ENCODE results near the gene LRRC40. TPM values are rescaled to one million over a fixed set of nuclear protein-coding genes. Genes with fewer than 3 reads are reported as not detected.
"Not testable (repeated sequence)": the region's sequence is repeated elsewhere in the genome, so short reads cannot be mapped to it uniquely, and the experiment has no call there.

Gene LRRC40
- total RNA-seq, 1 donor from 2014 or later: 19.9 TPM

DNA sequence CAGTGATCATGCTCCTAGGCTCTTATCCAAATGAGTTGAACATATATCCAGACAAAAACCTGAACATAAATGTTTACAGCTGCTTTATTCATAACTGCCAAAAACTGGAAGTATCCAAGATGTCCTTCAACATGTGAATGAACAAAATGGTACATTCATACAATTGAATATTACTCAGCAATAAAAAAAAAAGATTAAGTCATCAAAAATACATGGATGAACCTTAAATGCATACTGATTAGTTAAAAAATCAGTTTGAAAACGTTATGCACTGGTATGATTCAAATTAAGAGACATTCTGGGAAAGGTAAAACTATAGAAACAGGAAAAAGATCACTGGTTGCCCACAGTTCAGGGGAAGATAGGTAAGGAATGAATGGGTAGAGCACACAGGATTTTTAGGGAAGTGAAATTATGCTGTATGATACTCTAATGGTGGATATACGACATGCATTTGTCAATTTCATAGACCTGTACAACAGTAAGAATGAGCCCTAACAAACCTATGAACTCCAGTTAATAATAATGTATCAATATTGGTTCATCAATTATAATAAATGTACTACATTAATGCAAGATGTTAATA, 3.1 kb downstream of the LRRC40 start:
- no peak for DNase-seq (ENCODE audit: low read depth in 2 of 2)

DNA sequence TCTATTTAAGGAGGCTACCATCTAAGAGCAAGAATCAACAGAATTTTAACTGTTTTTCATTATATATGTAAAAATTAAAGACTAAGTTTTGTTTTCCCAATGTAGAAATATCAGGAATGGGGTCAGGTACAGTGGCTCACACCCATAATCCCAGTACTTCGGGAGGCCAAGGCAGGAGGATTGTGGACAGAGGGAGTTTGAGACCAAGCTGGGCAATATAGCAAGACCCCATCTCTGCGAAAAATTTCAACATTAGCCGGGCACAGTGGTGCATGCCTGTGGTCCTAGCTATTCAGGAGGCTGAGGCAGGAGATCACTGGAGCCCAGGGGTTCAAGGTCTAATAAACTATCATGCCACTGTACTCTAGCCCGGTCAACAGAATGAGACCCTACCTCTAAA, 5.3 kb downstream of the LRRC40 start:
- no peak for DNase-seq (ENCODE audit: low read depth in 2 of 2)

DNA sequence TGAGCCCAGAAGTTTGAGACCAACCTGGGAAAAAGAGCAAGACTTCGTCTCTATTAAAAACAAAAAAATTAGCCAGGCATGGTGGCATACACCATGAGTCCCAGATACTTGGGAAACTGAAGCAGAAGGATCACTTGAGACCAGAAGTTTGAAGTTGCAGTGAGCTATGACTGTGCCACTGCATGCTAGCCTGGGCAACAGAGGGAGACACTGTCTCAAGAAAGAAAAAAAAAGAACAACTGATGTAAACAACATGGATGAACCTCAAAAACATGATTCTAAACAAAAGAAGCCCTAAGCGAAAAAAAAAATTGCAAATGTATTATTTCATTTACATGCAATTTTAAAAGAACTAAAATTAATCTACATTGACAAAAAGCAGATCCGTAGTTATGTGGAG, 9.0 kb downstream of the LRRC40 start:
- DNase-seq (ENCODE audit: low read depth in 2 of 2): no peak

DNA sequence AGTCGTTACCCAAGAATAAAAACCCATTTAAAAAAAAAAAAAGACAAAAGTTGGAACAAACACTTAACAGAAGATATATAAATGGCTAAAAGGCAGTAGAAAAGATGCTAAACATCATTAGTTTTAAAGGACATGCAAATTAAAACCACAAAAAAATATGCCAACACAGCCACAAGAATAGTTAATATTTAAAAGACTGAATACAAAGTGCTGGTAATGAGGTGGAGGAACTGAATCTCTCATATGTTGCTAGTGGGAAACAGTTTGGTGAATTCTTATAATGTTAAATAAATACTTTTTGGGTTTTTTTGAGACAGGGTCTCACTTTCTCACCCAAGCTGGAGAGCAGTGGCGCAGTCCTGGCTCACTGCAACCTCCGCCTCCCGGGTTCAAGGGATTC, 10.0 kb downstream of the LRRC40 start:
- no peak for DNase-seq (ENCODE audit: low read depth in 2 of 2)

DNA sequence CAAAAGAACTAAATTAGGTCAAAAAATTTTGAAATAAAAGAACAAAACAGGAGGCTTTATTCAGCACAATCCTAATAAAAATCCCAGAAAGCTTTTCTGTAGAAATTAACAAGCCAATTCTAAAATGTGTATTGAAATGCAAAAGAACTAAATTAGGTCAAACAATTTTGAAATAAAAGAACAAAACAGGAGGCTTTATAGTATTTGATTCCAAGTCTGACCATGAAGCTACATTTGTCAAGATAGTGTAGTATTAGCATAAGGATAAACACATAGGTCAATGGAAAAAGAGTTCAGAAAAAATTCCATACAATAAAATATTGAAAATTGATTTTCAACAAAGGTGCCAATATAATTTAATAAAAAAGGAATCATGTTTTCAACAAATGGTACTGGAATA, 10.8 kb downstream of the LRRC40 start:
- DNase-seq (ENCODE audit: low read depth in 2 of 2): no peak

DNA sequence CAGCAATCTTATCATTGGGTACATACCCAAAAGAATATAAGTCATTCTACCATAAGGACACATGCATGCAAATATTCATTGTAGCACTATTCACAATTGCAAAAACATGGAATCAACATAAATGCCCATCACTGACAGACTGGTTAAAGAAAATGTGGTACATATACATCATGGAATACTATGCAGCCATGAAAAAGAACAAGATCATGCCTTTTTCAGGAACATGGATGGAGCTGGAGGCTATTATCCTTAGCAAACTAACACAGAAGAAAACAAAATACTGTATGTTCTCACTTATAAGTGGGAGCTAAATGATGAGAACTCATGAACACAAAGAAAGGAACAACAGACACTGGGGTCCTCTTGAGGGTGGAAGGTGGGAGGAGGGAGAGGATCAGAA, 12.9 kb downstream of the LRRC40 start:
- DNase-seq (ENCODE audit: low read depth in 2 of 2): not testable (repeated sequence)

DNA sequence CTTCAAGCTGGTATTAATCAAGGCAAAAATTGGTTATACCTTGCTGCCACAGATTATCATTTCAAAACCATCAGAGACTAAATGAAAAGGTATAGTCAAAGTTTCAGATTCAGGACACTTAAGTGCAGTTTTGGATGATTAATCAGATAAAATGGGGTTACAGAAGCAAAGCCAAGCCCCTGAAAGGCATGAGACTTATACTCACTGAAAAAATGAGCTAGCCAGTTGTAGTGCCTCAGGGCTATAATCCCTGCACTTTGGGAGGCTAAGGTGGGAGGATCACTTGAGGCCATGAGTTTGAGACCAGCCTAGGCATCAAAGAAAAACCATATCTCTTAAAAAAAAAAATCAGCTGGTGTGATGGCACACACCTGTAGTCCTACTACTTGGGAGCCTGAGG, 15.2 kb downstream of the LRRC40 start:
- DNase-seq (ENCODE audit: low read depth in 2 of 2): no peak

DNA sequence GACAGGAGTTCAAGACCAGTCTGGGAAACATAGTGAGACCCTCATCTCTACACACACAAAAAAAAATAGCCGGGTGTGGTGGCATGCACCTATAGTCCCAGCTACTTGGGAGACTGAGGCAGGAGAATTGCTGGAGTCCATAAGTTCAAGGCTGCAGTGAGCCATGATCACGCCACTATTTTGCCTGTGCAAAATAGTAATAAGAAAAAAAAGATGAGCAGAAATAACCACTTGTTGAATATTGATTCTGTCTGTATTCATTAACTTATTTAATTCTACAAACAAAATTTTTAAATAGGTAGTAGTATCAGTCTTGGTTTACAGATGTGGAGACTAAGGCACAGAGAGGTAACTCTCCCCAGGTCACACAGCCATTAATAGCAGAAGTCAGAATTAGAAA, 16.9 kb downstream of the LRRC40 start:
- DNase-seq (ENCODE audit: low read depth in 2 of 2): no peak

DNA sequence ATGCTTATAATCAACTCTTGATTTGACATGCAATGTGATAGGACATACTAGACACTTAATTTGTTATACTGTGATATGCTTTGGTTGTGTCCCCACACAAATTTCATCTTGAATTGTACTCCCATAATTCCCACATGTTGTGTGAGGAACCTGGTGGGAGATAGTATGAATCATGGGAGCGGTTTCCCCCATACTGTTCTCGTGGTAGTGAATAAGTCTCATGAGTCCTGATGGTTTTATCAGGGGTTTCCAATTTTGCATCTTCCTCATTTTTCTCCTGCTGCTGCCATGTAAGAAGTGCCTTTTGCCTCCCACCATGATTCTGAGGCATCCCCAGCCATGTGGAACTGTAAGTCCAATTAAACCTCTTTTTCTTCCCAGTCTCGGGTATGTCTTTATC, 20.2 kb downstream of the LRRC40 start:
- not testable (repeated sequence) for DNase-seq (ENCODE audit: low read depth in 2 of 2)

DNA sequence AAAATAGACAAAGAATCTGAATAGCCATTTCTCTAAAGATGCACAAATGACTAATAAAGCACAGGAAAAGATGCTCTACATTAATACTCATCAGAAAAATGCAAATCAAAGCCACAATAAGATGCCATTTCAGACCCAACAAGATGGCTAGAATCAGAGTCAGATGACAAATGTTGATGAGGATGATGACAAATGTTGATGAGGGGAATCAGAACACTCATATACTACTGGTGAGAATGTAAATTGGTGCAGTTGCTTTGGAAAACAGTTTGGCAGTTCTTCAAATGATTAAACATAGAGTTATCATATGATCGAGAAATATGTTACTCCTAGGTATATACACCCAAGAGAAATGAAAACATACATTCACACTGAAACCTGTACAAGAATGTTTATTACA, 33.9 kb downstream of the LRRC40 start:
- no peak for DNase-seq (ENCODE audit: low read depth in 2 of 2)

DNA sequence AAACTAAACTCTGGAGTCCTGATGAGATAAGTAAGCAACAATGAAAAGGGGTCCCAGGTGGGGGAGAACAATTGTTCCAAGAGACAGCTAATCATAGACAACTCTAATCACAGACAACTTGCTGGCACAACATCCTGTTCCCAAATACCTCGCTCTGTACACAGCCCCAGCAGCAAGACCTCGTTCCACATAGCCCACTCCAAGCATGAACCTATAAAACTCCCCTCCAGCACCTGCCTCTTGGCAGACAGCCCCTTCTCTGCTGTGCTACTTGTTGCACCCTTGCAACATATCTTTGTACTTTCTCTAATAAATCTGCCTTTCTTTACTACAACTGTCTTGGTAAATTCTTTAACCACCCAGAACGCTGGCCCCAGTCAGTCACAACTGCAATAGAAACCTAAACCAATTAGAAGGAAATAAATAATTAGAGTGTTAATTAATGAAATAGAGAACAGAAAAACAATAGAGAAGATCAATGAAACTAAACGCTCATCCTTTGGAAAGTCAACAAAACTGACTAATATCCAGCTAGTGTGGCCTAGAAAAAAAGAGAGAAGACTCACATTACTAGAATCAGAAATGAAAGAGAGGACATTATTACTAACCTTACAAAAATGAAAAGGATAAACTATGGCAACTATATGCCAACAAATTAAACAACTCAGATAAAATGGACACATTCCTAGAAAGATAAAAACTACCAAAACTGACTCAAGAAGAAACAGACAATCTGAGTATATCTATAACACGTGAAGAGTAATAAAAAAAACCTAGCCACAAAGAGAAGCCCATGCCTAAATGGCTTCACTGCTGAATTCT, 36.1 kb downstream of the LRRC40 start:
- peak in 1 of 2 donors; percentile 1 for DNase-seq (ENCODE audit: low read depth in 2 of 2)

DNA sequence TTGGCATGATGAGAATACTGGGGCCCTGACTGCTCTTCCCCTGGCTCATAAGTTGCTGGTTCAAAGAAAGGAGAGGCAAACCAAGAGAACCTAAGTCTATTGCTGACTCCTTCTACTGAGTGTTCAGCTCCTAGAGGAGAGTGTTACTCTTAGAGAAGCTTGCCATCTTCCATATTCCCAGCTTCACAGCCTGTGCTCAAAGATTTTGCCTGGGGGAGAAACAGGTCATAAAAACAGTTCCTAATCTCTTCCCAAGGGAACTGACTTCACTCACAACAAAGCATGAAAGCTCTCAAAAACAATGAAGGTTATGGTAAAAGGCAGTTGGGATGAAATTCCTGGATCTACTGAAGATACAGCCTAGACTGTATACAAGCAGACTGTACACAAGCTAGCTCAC, 37.1 kb downstream of the LRRC40 start:
- no peak for DNase-seq (ENCODE audit: low read depth in 2 of 2)

DNA sequence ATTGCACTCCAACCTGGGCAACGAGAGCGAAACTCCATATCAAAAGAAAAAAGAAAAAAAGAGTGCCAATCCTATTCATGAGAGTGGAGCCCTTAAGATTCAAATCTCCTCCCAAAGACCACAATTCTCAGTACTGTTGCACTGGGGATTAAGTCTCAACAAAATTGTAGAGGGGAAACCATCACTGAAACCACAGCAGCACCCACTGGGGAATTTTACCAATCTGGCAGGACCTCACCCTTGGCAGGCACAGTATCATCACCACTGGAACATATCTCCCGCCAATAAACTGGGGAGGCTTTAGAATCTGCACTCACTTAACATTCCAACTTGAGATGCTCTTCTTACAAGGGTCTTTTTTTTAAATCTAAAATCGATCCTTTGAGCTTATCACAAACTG, 41.0 kb downstream of the LRRC40 start:
- no peak for DNase-seq (ENCODE audit: low read depth in 2 of 2)

DNA sequence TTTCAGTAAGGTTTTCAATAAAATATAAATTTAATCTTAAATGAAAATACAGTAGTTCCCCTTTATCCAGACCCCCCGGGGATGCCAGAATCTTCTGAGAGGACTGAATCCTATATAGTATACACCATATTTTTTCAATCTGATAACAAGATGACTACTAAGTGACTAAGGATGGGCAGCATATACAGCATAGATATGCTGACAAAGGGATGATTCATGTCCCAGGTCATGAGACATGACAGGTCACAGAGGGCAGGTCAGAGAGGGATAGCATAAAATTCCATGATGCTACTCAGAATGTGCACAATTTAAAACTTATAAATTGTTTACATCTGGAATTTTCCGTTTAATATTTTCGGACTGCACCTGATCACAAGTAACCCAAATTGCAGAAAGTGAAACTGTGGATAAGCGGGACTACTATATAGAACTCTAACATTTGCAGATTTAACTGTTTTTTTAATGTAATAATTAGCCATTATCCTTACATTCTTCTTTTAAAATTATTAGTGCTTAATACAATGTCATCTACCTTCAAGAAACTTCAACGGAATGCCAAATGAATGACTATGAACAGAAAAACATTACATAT, 48.8 kb downstream of the LRRC40 start:
- DNase-seq (ENCODE audit: low read depth in 2 of 2): peak in 1 of 2 donors; percentile 13

DNA sequence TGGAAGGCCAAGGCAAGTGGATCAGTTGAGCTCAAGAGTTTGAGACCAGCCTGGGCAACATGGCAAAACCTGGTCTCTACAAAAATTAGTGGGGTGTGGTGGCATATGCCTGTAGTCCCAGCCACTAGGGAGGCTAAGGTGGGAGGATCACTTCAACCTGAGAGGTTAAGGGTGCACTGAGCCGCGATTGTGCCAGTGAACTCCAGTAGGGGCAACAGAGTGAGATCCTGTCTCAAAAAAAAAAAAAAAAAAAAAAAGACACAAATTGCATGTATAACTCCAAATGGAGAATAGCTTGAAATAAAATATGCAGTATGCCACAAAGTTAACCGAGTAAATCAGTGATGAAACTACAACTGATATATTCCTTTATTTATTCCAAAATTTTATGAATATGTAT, 51.6 kb downstream of the LRRC40 start:
- DNase-seq (ENCODE audit: low read depth in 2 of 2): no peak

DNA sequence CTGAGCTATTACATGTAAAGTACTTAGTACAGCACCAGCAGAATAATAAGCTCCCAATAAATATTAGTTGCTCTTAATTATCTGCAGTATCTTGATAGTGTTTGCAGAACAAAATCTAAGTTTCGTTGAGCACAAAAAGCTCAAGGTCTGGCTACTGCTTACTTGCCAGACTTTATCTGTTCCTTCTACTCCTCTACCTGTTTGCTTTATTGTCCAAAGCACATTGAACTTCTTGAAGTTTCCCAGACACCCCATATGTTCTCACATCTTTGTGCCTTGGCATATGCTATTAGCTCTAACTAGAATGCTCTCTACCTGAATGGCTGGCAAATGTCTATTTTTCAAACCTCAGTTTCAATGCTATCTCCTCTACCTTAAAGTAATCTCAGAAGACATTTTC, 54.9 kb downstream of the LRRC40 start:
- DNase-seq (ENCODE audit: low read depth in 2 of 2): no peak

DNA sequence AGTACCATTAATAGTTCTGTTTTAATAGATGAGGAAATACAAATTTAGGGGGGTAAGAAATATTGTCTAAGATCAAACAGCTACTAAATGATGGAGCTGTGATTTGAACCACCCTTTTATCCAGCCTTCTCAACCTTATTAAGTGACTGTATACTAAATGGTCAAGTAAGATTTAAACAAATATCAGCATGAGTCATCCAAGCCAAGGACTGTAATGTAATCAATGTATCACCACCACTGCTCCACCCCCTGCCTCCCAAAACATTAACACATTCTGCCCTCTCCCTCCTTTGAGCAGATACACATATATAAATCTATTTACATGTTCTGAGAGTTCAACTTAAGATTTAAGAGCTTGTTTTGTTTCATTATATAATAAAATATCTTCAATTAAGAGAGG, 58.9 kb downstream of the LRRC40 start:
- no peak for DNase-seq (ENCODE audit: low read depth in 2 of 2)

DNA sequence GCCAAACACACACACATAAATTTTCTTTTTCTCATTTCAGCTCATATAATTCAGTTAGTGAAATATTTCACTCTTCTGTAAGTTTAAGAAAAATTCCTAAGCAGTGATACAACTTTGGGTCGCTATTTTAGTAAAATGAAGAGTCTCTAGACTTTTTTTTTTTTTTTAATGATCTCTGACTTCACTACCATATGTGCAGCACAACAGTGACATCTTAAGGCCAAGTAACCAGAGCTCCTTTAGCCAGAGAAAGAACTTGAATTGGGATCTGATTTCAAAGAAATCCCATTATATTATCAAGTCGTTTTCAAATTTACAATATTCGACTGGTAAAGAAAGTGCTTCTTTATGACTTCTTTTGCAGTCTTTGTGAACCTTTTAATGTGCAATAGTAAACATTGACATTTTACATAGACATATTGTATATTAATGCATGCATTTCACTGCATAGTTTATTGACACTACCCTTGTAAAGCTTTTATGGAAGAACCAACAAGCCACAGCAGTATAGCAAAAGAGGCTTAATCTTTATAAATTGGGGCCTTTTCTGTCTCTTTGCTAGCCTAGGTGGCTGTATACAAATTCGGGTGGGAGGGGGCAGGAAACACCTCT, 62.2 kb downstream of the LRRC40 start:
- no peak for DNase-seq (ENCODE audit: low read depth in 2 of 2)

DNA sequence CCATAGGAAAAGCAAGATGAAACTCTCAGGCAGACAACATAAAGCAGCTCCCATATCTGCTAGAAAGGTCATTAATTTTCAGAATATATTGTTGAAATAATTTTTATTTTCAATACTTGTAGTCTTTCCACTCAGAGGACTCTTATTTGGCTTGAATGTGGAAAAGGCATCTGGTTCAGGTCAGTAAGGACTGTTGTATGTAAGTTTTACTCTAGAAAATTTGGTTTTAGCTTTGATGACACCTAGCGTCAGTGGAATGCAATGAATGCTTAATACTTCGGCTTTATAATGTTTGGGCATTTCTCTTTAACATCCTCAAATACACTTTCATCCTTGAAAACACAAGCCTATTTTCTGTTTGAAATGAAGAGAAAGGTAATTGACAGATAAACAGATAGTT, 63.3 kb downstream of the LRRC40 start:
- DNase-seq (ENCODE audit: low read depth in 2 of 2): no peak

DNA sequence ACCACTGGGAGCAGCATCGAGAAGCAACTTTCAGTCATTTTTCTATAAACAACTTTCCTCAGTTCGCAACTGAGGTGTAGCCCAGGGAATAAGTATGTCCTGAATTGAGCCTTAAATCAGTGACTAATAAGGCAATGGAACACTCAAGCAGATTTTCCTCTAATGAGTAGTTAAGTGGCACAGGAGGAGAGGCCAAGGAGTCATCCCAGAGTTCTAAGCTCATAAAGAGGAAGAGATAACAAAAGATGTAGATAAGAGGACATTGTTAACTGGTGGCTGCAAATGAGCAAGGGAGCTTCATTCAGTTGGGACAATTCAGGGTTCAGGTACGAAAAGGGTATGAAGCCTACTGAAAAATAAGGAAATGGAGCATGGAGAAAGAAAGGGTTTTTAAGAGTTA, 64.5 kb downstream of the LRRC40 start:
- DNase-seq (ENCODE audit: low read depth in 2 of 2): no peak

DNA sequence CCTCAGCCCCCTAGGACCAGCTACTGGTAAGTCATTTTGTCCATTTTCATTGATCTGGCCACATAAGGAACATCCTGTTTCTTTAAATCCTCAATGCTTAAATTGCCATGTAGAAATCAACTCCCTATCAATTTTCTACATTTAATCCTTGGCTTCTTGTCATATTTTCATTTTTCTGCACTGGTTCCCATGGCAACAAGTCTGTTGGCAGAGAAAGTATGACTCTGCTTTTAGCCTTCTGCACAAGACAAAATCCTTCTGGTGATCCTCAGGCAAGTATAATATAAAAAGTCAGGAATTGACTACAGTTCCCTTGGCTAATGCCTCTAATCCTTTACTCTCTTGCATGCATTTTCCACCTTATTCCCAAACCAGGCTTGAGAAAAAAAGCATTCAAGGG, 65.0 kb downstream of the LRRC40 start:
- DNase-seq (ENCODE audit: low read depth in 2 of 2): peak in 1 of 2 donors; percentile 2

DNA sequence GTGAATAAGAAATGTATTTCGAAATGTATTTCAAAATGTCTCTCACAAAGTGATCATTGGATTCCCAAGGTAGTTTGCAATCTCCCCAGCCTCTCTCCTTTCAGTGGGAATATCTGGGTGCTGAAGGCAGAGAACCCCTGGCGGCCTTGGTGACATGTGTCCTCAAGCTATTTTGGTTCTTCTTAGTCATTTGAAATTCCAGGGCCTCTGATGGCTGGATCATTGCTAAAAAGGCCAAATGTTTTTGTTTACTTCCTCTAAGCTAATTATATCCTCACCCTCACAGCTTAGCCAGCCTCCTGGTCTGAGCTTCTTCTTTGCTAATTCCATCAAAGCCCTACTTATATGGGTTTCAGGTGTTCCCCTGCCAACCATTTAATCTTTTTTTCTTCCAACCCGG, 71.2 kb downstream of the LRRC40 start:
- DNase-seq (ENCODE audit: low read depth in 2 of 2): no peak

DNA sequence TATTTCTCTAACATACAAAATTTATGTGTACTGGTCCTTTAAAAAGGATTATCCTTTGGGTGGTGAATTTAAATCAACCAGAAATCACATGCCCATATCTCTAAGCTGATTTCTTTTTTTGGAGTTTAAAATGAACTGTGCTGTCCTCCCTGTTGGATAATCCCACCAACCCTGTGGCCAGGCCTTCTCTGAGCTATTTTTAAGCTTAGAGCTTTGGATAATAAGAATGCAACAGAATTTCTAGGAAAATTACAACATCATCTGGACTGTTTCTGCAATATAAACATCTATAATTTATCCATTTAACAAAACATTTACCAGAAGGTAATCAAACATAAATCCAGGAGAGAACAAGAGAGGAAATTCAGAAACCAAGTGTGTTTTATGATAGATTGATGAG, 88.3 kb downstream of the LRRC40 start:
- DNase-seq (ENCODE audit: low read depth in 2 of 2): no peak

All from dermis microvascular lymphatic vessel endothelial cell (primary cell).